Hematopoietic multipotent progenitor cell treated with erythropoietin and hydrocortisone succinate and interleukin-3 and kit ligand, for 15 days (in vitro differentiated cells): ENCODE measurements around the gene OLFM1.
"Not testable (repeated sequence)": the region's sequence is repeated elsewhere in the genome, so short reads cannot be mapped to it uniquely, and the experiment has no call there.

Experiments used
- DNase-seq: peaks from one replicate; pipeline ENCODE4 v3.0.0-alpha.2; 2015; ENCODE audit warnings: low spot score

Gene OLFM1

GRCh38 chr9:135135171-135135928, 47.9 kb downstream of the OLFM1 start:
- no peak for DNase-seq

DNA sequence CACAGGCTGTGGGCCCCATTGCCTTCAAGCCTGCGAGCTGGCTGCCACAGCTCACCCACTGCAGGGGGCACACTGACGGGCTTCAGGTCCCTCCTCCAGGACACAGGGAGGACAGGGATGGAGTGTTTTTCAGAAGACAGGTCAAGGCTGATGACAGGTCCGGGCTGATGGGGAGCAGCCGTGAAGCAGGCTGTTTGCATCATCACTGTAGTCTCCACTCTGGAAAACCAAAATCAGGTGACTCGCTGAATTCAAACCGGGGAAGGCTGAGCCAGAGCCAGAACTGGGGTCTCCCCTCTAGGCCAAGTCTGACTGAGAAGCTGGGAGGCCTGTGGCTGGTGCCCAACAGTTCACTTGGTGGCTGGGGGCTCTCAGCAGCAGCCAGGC, 48.5 kb downstream of the OLFM1 start:
- DNase-seq = no peak

GRCh38 chr9:135136481-135136880, 49.0 kb downstream of the OLFM1 start:
- no peak for DNase-seq

DNA sequence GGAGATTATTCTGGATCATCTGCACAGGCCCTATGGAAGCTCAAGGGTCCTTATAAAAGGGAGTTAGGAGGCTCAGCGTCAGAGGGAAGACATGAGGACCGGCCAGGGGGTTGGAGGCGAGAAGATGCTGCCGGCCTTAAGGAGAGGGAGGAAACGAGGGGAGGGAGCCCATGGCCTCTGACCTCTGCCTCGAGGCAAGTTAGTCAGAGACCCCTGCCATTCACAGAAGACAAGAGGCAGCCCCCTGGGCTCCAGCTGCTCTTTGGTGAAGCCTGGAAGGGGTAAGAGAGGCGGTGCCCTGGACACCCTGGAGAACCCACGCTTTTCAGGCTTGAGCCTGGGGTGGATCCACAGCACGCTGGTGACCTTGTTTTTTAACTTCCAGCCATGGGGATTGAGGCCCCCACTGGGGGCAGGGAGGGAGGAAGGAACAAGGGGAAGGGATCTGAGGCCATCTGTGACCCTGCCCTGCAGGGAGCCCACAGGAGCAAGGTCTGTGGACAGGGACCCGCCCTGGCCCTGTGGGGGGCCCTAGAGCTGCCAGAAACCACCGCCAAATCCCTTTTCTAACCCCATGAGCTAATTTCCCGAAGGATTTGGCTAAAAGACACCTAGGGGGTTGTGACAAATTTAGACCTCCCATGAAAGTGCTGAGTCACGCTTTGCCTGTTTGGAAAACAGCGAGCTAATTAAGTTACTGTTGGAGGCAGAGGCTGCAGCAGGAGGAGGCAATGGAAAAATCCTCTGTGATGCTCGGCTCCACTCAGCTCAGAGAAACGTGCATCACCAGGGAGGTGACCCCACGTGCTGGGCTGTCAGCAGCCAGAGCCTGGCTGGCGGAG, 49.7 kb downstream of the OLFM1 start:
- DNase-seq = no peak

- DNase-seq = no peak
Observed at GRCh38 chr9:135138078-135138855, 50.8 kb downstream of the OLFM1 start.

DNA sequence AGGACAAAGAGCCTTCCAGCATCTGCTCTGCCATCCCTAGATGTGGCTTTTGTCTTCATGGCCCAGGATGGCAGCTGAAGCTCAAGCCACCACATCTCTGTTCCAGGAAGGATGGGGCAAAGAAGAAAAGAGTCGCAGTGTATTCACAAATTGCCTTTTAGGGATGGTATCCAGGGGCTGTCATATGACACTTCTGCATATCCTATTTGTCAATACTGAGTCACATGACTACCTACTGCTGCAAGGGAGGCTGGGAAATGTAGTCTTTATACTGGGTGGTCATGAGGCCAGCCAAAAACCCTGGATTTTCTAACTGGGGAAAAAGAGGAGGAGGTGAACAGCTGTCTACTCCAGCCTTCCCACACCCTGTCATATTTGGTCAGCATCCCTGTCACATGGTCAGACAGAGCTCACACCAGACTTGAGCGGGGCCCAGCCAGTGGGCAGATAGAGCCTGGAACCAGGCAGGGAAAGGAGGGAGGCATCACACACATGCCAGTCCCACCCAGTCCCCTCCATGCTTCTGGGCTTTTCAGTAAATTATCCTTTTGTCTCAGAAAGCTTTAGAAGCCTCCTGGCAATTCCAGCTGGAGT, 52.0 kb downstream of the OLFM1 start:
- no peak for DNase-seq

DNA sequence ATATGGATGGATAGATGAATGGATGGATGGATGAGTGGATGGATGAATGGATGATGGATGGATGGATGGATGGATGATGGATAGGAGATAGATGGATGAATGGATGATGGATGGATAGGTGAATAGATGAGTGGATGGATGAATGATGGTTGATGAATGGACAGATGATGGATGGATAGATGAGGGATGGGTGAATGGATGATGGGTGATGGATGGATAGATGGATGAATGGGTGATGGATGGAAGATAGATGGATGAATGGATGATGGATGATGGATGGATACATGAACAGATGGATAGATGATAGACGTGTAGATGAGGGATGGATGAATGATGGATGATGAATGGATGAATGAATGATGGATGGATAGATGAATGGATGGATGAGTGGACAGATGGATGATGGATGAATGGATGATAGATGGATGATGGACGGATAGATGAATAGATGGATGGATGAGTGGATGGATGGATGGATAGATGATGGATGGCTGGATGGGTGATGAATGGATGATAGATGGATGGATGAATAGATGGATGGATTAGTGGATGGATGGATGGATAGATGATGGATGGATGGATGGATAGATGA, 53.8 kb downstream of the OLFM1 start:
- no peak for DNase-seq

- DNase-seq = no peak
Observed at GRCh38 chr9:135144581-135145170, 57.2 kb downstream of the OLFM1 start.

DNA sequence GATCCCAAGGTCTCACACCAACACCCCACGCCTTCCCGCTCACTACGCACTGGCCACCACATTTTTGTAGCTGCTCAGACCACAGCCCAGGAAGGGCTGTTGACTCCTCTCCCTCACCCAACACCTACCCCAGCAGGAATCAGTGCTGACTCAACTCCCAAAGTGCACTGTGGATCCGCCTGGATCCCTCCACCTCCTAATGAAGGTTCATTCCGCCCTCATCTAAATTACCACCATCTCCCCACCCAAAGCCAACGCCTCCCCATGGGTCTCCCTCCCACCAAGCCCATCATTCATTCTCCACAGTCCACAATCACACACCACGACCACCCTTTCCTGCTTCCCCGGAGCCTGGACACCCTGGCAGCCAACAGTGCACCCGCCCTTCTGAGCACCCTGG, 57.8 kb downstream of the OLFM1 start:
- no peak for DNase-seq

DNA sequence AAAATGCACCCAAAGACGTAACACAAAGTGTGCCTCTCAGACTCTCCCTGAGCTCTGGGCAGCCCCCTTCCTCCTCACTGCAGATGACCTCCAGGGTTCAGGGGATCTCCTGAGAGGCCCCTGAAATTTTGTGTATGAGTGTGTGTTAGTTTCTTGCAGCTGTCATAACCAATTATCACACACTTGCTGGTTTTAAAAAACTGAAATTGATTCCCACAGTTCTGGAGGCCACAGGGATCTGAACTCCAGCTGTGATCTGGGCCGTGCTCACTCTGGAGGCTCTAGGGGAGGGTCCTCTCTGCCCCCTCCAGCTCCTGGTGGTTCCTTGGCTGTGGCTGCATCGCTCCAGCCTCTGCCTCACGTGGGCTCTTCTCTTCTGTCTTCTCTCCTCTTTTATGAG, 58.8 kb downstream of the OLFM1 start:
- no peak for DNase-seq

GRCh38 chr9:135146766-135147473, 59.5 kb downstream of the OLFM1 start:
- DNase-seq = no peak

GRCh38 chr9:135147474-135147805, 60.0 kb downstream of the OLFM1 start:
- no peak for DNase-seq

- DNase-seq = no peak
Observed at GRCh38 chr9:135147938-135148337, 60.5 kb downstream of the OLFM1 start.

GRCh38 chr9:135148386-135148785, 60.9 kb downstream of the OLFM1 start:
- DNase-seq = no peak

GRCh38 chr9:135149901-135150300, 62.4 kb downstream of the OLFM1 start:
- not testable (repeated sequence) for DNase-seq

DNA sequence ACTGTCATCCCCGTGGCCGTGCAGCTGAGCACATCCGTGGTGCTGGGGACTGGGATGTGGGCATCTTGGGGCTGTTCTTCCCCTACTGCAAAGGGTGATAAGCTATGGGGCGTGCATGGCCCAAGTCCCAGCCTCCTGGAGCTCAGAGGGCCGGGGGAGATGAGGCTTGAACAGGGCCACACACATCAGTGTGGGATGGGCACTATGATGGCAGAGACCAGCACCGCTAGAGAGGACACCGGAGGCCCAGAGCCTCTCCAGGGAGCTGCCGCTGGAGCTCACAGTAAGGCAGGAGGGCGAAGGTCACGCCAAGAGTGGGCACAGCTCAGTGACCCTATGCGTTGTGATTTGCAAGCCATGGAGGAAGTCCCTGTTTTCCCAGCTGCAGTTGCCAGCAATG, 63.5 kb downstream of the OLFM1 start:
- no peak for DNase-seq

DNA sequence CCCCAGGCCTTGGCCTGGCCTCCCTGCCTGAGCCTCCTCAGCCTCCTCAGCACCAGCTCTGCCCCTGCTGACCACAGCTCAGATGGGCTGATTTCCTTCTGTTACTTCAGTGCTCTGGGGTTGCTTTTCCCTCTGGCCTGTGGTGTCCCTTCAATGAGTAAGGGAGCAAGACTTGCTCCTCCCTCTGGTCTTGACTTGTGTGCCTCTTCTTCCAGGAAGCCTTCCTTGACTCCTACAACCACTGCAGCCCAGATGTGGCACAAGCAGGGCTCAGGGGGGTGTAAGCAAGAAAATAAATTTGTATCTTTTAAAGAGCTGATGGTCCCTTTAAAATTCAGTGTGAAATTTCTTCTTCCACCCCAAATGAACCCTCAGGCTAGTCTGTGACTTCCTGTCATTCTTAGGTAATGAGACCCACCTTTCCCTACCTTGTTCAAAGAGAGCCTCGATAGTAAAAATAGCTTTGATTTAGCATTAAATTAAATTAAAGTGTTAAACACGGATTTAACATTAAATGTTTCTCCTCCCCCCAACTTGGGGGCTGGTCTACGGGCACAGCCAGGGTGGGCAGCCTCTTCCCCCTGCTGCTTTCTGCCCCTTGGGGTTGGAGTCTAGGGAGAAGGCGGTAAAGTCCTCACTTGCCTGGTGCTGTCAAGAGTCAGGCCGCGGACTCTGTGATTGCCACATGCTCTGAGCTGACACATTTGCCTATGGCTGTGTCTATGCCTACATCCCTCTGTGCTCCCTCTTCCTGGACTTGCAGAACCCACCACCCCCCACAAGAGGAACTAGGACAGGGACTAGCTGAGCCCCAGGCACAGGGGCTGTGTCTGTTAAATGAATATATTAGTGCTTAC, 64.5 kb downstream of the OLFM1 start:
- DNase-seq = no peak

GRCh38 chr9:135152614-135153334, 65.3 kb downstream of the OLFM1 start:
- no peak for DNase-seq

GRCh38 chr9:135154050-135154615, 66.7 kb downstream of the OLFM1 start:
- DNase-seq = no peak
